ENCODE measurements around the gene DOCK3.
"Not testable (repeated sequence)": the region's sequence is repeated elsewhere in the genome, so short reads cannot be mapped to it uniquely, and the experiment has no call there.

DOCK3 gene

DNA sequence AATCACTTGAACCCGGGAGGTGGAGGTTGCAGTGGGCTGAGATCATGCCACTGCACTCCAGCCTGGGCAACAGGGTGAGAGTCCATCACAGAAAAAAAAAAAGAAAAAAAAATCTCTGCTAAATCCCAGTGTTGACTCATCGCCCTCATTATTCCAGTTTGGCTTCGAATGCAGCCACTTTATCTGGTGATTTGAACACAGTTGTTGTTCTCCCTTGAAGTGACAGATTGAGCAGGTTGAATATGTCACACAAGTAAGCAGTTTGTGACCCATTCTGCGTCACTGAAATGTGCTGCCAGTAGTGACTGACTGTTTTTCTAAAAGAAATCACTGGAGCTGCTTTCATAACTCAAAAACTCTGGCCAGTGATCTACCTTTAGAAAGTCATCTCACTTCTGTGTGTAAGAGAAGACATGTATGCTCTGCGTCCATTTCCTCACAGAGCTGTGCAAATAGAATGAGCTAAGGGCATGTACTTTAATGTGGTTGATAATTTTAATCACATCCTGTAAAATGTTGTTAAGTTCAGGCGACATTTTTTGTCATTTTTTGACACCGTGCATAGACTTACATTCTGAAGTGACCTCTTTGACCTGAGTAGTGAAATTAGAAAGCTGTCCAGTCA lies 12.5 kb downstream of the DOCK3 start:
- Histone ChIP-seq H3K27me3 (no peaks in the 10 kb centered on the region), H3K4me1 (no peaks in the 10 kb centered on the region), H3K27ac (no peak overlapping the region), H4K20me1 (no peaks in the 10 kb centered on the region), H3K9ac (no peak overlapping the region), H3K4me2 (no peak overlapping the region), H3K9me3 (replicated peaks in 1 of 11) (peaks cover 0 to 14% (median 0%) of the 10 kb centered on the region in 11 experiments; a peak in 1 of 22 replicates), H3K4me3 (no peak overlapping the region), H3K36me3 (no peaks in the 10 kb centered on the region)
- TF ChIP-seq Cebpa-rat (IDR thresholded peaks at IDR 0.05): no peak

- no peak overlapping the region for H3K27ac ChIP-seq
- H3K27me3 ChIP-seq: no peaks in the 10 kb centered on the region
- no peak overlapping the region for H3K9ac ChIP-seq
- H3K4me2 ChIP-seq: no peak overlapping the region
- no peak overlapping the region for H3K4me3 ChIP-seq
- no peaks in the 10 kb centered on the region for H3K36me3 ChIP-seq
- no peaks in the 10 kb centered on the region for H4K20me1 ChIP-seq
- H3K4me1 ChIP-seq: no peaks in the 10 kb centered on the region
- no peak for TF ChIP-seq Cebpa-rat (IDR thresholded peaks at IDR 0.05)
- H3K9me3 ChIP-seq (replicated peaks in 1 of 11): peaks cover 0 to 14% (median 0%) of the 10 kb centered on the region in 11 experiments; a peak in 1 of 22 replicates
Observed at GRCh38 chr3:50687916-50688315, 13.2 kb downstream of the DOCK3 start.

- not testable (repeated sequence) for H4K20me1 ChIP-seq, H3K4me2 ChIP-seq, H3K27ac ChIP-seq, H3K27me3 ChIP-seq, H3K4me3 ChIP-seq, H3K36me3 ChIP-seq, H3K9ac ChIP-seq, H3K4me1 ChIP-seq
- H3K9me3 ChIP-seq (replicated peaks in 1 of 11): peaks cover 0 to 14% (median 0%) of the 10 kb centered on the region in 11 experiments; a peak in 1 of 22 replicates
Observed at GRCh38 chr3:50688602-50689001, 13.9 kb downstream of the DOCK3 start.

- H4K20me1 ChIP-seq: no peaks in the 10 kb centered on the region
- no peak for TF ChIP-seq Cebpa-rat (IDR thresholded peaks at IDR 0.05)
- H3K9me3 ChIP-seq (replicated peaks in 1 of 11): peaks cover 0 to 18% (median 0%) of the 10 kb centered on the region in 11 experiments; a peak in 3 of 22 replicates
- no peak overlapping the region for H3K4me2 ChIP-seq
- no peak overlapping the region for H3K27ac ChIP-seq
- H3K4me1 ChIP-seq: no peaks in the 10 kb centered on the region
- no peaks in the 10 kb centered on the region for H3K27me3 ChIP-seq
- H3K4me3 ChIP-seq: no peak overlapping the region
- H3K9ac ChIP-seq: no peak overlapping the region
- H3K36me3 ChIP-seq: no peaks in the 10 kb centered on the region
Observed at GRCh38 chr3:50689558-50689957, 14.8 kb downstream of the DOCK3 start.

GRCh38 chr3:50695031-50695430 lies 20.3 kb downstream of the DOCK3 start:
- Histone ChIP-seq H3K27ac (no peak overlapping the region), H3K9ac (no peak overlapping the region), H3K4me2 (no peak overlapping the region), H3K4me3 (no peak overlapping the region), H3K36me3 (no peaks in the 10 kb centered on the region), H3K4me1 (no peaks in the 10 kb centered on the region), H3K27me3 (no peaks in the 10 kb centered on the region), H4K20me1 (no peaks in the 10 kb centered on the region), H3K9me3 (replicated peaks in 1 of 11) (peaks cover 13 to 34% (median 22%) of the 10 kb centered on the region in 11 experiments)
- no peak for TF ChIP-seq Cebpa-rat (IDR thresholded peaks at IDR 0.05)

- Histone ChIP-seq H3K4me2 (no peak overlapping the region), H4K20me1 (no peaks in the 10 kb centered on the region), H3K4me3 (no peak overlapping the region), H3K27me3 (no peaks in the 10 kb centered on the region), H3K36me3 (no peaks in the 10 kb centered on the region), H3K27ac (no peak overlapping the region), H3K9ac (no peak overlapping the region), H3K4me1 (no peaks in the 10 kb centered on the region), H3K9me3 (replicated peaks in 1 of 11) (peaks cover 13 to 35% (median 22%) of the 10 kb centered on the region in 11 experiments)
- TF ChIP-seq Cebpa-rat (IDR thresholded peaks at IDR 0.05): no peak
Observed at GRCh38 chr3:50696276-50696675, 21.5 kb downstream of the DOCK3 start.

DNA sequence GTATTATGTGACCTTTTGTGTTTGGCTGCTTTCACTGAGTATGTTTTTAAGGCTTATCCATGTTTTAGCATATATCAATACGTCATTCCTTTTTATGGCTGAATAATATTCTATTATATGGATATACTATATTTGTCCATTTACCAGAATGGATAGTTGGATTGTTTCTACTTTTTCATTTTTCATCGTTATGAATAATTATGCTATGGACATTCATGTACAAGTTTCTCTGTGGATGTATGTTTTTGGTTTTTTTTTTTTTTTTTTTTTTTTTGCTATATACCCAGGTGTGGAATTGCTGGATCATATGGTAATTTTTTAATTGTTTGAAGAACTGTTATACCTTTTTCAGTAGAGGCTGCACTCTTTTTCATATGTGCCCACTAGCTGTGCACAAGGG lies 23.5 kb downstream of the DOCK3 start:
- Histone ChIP-seq H4K20me1 (no peaks in the 10 kb centered on the region), H3K36me3 (no peaks in the 10 kb centered on the region), H3K27ac (no peak overlapping the region), H3K9ac (no peak overlapping the region), H3K27me3 (no peaks in the 10 kb centered on the region), H3K4me3 (no peak overlapping the region), H3K4me2 (no peak overlapping the region), H3K9me3 (replicated peaks in 1 of 11) (peaks cover 13 to 44% (median 32%) of the 10 kb centered on the region in 11 experiments), H3K4me1 (no peaks in the 10 kb centered on the region)
- TF ChIP-seq Cebpa-rat (IDR thresholded peaks at IDR 0.05): no peak

DNA sequence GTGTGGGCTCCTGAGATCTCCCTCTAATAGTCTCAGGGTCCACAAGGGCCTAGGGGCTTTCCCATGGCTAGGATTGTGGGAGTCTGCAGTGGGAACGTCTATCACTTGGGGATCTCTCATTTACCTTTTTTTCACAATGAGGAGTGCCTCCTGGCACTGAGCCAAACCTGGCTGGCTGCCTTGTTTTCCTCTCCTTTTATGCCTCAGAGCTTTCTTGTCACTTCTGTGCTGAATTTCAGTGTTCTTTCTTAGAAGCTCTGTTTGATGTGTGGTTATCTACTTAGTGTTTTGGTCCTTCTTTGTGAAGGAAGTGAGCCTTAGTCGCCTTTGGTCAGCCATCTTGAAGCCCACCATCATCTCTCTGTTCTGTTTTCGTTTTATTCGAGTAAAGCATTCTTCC lies 33.9 kb downstream of the DOCK3 start:
- no peaks in the 10 kb centered on the region for H4K20me1 ChIP-seq
- no peaks in the 10 kb centered on the region for H3K4me1 ChIP-seq
- no peak overlapping the region for H3K4me2 ChIP-seq
- H3K9ac ChIP-seq: no peak overlapping the region
- no peaks in the 10 kb centered on the region for H3K36me3 ChIP-seq
- no peak for TF ChIP-seq Cebpa-rat (IDR thresholded peaks at IDR 0.05)
- H3K27me3 ChIP-seq: no peaks in the 10 kb centered on the region
- no peak overlapping the region for H3K4me3 ChIP-seq
- H3K9me3 ChIP-seq (replicated peaks in 1 of 11): peaks cover 0 to 13% (median 0%) of the 10 kb centered on the region in 11 experiments; a peak in 4 of 22 replicates
- H3K27ac ChIP-seq: no peak overlapping the region

GRCh38 chr3:50714946-50715345 lies 40.2 kb downstream of the DOCK3 start:
- no peaks in the 10 kb centered on the region; a peak in 1 of 22 replicates for H3K9me3 ChIP-seq (replicated peaks in 1 of 11)
- H3K4me1 ChIP-seq: no peaks in the 10 kb centered on the region
- H3K4me2 ChIP-seq: no peak overlapping the region
- H3K27me3 ChIP-seq: no peaks in the 10 kb centered on the region
- H3K36me3 ChIP-seq: no peaks in the 10 kb centered on the region
- no peak for TF ChIP-seq Cebpa-rat (IDR thresholded peaks at IDR 0.05)
- H3K4me3 ChIP-seq: no peak overlapping the region
- no peak overlapping the region for H3K9ac ChIP-seq
- no peak overlapping the region for H3K27ac ChIP-seq
- H4K20me1 ChIP-seq: no peaks in the 10 kb centered on the region

GRCh38 chr3:50724831-50725230 lies 50.1 kb downstream of the DOCK3 start:
- no peaks in the 10 kb centered on the region for H3K36me3 ChIP-seq
- no peak overlapping the region for H3K4me2 ChIP-seq
- no peak for TF ChIP-seq Cebpa-rat (IDR thresholded peaks at IDR 0.05)
- H3K4me1 ChIP-seq: no peaks in the 10 kb centered on the region
- no peak overlapping the region for H3K27ac ChIP-seq
- H3K9me3 ChIP-seq (replicated peaks in 1 of 11): peaks cover 0 to 6% (median 0%) of the 10 kb centered on the region in 11 experiments; a peak in 1 of 22 replicates
- no peaks in the 10 kb centered on the region for H4K20me1 ChIP-seq
- H3K4me3 ChIP-seq: no peak overlapping the region
- no peaks in the 10 kb centered on the region for H3K27me3 ChIP-seq
- no peak overlapping the region for H3K9ac ChIP-seq
